BJ (cell line): ENCODE measurements around the gene KNSTRN. TPM values are rescaled to one million over a fixed set of nuclear protein-coding genes. Genes with fewer than 3 reads are reported as not detected.
A peak's percentile ranks its signal among the peaks of the same experiment; 100 is the strongest.

Experiments
- CTCF ChIA-PET: fragments of 350-600 bp; formaldehyde crosslinking; extraction: SDS; loops from one replicate; lab custom pipeline; 2021; ENCODE audit warnings: antibody characterized with exemption, inconsistent platforms; lab: Yijun Ruan, JAX
- POLR2A ChIA-PET: fragments of 300-600 bp; sonication (Branson Sonifier 250); formaldehyde crosslinking; extraction: SDS; loops from one replicate; lab custom pipeline; 2021; ENCODE audit warnings: antibody characterized with exemption; lab: Charles Lee
- DNase-seq: peaks from one replicate; pipeline ENCODE4 v3.0.0-alpha.2; 2011; ENCODE audit warnings: low read depth
- H3K27me3 ChIP-seq: 2 replicates; pipeline ENCODE4 v1.6.0; 2011; ENCODE audit warnings: low read length; ENCODE audit not compliant: control insufficient read depth, insufficient read depth
- H3K36me3 ChIP-seq: 2 replicates; pipeline ENCODE4 v1.5.1; 2011; ENCODE audit warnings: low read length; ENCODE audit not compliant: control insufficient read depth, insufficient read depth
- H3K4me3 ChIP-seq: 2 replicates; pipeline ENCODE4 v1.5.1; 2011; ENCODE audit warnings: low read depth, mild to moderate bottlenecking, control low read depth, low read length
- CTCF ChIP-seq: IDR thresholded peaks from 2 replicates; pipeline ENCODE4 v1.5.1; 2011; ENCODE audit warnings: low read depth, mild to moderate bottlenecking, control low read depth, inconsistent platforms, low read length, moderate library complexity; ENCODE audit not compliant: insufficient read depth
- polyA plus RNA-seq: library from polyadenylated mRNA; depleted of rRNA; stranded (reverse); fragments of >200 nt; gene quantifications from 2 replicates; pipeline ENCODE4 v1.2.3, GENCODE V29; 2011

KNSTRN gene
- polyA plus RNA-seq, 1 experiment, result 26.4 TPM

GRCh38 chr15:40438712-40439111 lies 56.2 kb downstream of the KNSTRN start:
- ChIA-PET CTCF (interaction anchor here (0.6 to 2.1 kb wide), 4 partner anchors 17 to 250 kb away, joined by 3 to 6 read pairs (median 3); no protein-coding TSS in a partner anchor), POLR2A (no interaction called here)
- Histone ChIP-seq H3K27me3 (peaks cover 36% of the 10 kb centered on the region), H3K4me3 (no peak overlapping the region), H3K36me3 (no peaks in the 10 kb centered on the region)
- DNase-seq, result no peak
- TF ChIP-seq CTCF, result no peak

GRCh38 chr15:40439461-40439959 lies 57.0 kb downstream of the KNSTRN start:
- no peak for DNase-seq
- POLR2A ChIA-PET, result no interaction called here

GRCh38 chr15:40439960-40440742 lies 57.6 kb downstream of the KNSTRN start:
- CTCF ChIA-PET, result interaction anchor here (0.6 to 2.3 kb wide), 13 partner anchors 10 to 155 kb away, joined by 3 to 6 read pairs (median 3); partner anchors contain the start of gene CCDC32
- DNase-seq, result no peak

More at GRCh38 chr15:40439461-40439959, 57.0 kb downstream of the KNSTRN start:
- TF ChIP-seq CTCF, result no peak
- H3K27me3 ChIP-seq, result peaks cover 30% of the 10 kb centered on the region
- no peaks in the 10 kb centered on the region for H3K36me3 ChIP-seq
- H3K4me3 ChIP-seq, result peak overlapping the region; percentile 79
- CTCF ChIA-PET, result interaction anchor here (0.6 to 2.3 kb wide), 8 partner anchors 17 to 251 kb away, joined by 3 to 6 read pairs (median 4); no protein-coding TSS in a partner anchor

GRCh38 chr15:40440743-40441564 lies 58.4 kb downstream of the KNSTRN start, which contains the start of gene BAHD1:
Gene BAHD1, plus strand, starts transcription at chr15:40440953. Its CDS starts 17,512 bp downstream, at chr15:40458465.
- no peaks in the 10 kb centered on the region for H3K36me3 ChIP-seq
- CTCF ChIA-PET, result interaction anchor here (0.6 to 2.3 kb wide), 14 partner anchors 9 to 167 kb away, joined by 3 to 6 read pairs (median 4); partner anchors contain the start of gene CCDC32
- POLR2A ChIA-PET, result interaction anchor here (0.6 kb wide), 1 partner anchor 22 kb away, joined by 3 read pairs; no protein-coding TSS in a partner anchor

More at GRCh38 chr15:40439960-40440742, 57.6 kb downstream of the KNSTRN start:
- peaks cover 25% of the 10 kb centered on the region for H3K27me3 ChIP-seq
- H3K4me3 ChIP-seq, result peak overlapping the region; percentile 79
- POLR2A ChIA-PET, result no interaction called here
- TF ChIP-seq CTCF, result no peak
- H3K36me3 ChIP-seq, result no peaks in the 10 kb centered on the region

More at GRCh38 chr15:40440743-40441564, 58.4 kb downstream of the KNSTRN start, which contains the start of gene BAHD1:
- TF ChIP-seq CTCF, result peak; percentile 39; the same call in 1 of the 2 replicates
- Histone ChIP-seq H3K4me3 (peak within 1 kb of the TSS; percentile 79), H3K27me3 (peaks cover 19% of the 10 kb centered on the region)
- DNase-seq, result peak; percentile 60
